ENCODE data around the gene RAB5B. TPM values are rescaled to one million over a fixed set of nuclear protein-coding genes. Genes with fewer than 3 reads are reported as not detected.

Gene RAB5B
- 100 to 1,000 TPM; 149 to 175 (median 158) TPM for polyA plus RNA-seq (ENCODE audit: insufficient read length in 3 of 3)
- long read RNA-seq, donor 1, full-length matches to known transcripts = 53 of 113 reads
- long read RNA-seq, donor 1, partial matches to known transcripts = 60 of 113 reads
- long read RNA-seq, donor 1, other reads (novel, unspliced or antisense) = 0 of 113 reads
- long read RNA-seq, donor 2, full-length matches to known transcripts = 47 of 155 reads
- long read RNA-seq, donor 2, partial matches to known transcripts = 102 of 155 reads
- long read RNA-seq, donor 2, other reads (novel, unspliced or antisense) = 6 of 155 reads
- long read RNA-seq, donor 3, full-length matches to known transcripts = 55 of 158 reads
- long read RNA-seq, donor 3, partial matches to known transcripts = 103 of 158 reads
- long read RNA-seq, donor 3, other reads (novel, unspliced or antisense) = 0 of 158 reads
- long read RNA-seq, donor 4, full-length matches to known transcripts = 36 of 107 reads
- long read RNA-seq, donor 4, partial matches to known transcripts = 71 of 107 reads
- long read RNA-seq, donor 4, other reads (novel, unspliced or antisense) = 0 of 107 reads
- long read RNA-seq, donor 5, full-length matches to known transcripts = 27 of 62 reads
- long read RNA-seq, donor 5, partial matches to known transcripts = 35 of 62 reads
- long read RNA-seq, donor 5, other reads (novel, unspliced or antisense) = 0 of 62 reads
- long read RNA-seq, donor 6, full-length matches to known transcripts = 49 of 131 reads
- long read RNA-seq, donor 6, partial matches to known transcripts = 76 of 131 reads
- long read RNA-seq, donor 6, other reads (novel, unspliced or antisense) = 6 of 131 reads
- long read RNA-seq, donor 7, full-length matches to known transcripts = 70 of 267 reads
- long read RNA-seq, donor 7, partial matches to known transcripts = 197 of 267 reads
- long read RNA-seq, donor 7, other reads (novel, unspliced or antisense) = 0 of 267 reads
- long read RNA-seq, donor 8, full-length matches to known transcripts = 31 of 79 reads
- long read RNA-seq, donor 8, partial matches to known transcripts = 48 of 79 reads
- long read RNA-seq, donor 8, other reads (novel, unspliced or antisense) = 0 of 79 reads
- long read RNA-seq, donor 9, full-length matches to known transcripts = 80 of 217 reads
- long read RNA-seq, donor 9, partial matches to known transcripts = 130 of 217 reads
- long read RNA-seq, donor 9, other reads (novel, unspliced or antisense) = 7 of 217 reads
- long read RNA-seq, donor 10, full-length matches to known transcripts = 39 of 159 reads
- long read RNA-seq, donor 10, partial matches to known transcripts = 120 of 159 reads
- long read RNA-seq, donor 10, other reads (novel, unspliced or antisense) = 0 of 159 reads
- long read RNA-seq, donor 11, full-length matches to known transcripts = 34 of 77 reads
- long read RNA-seq, donor 11, partial matches to known transcripts = 43 of 77 reads
- long read RNA-seq, donor 11, other reads (novel, unspliced or antisense) = 0 of 77 reads
- long read RNA-seq, donor 12, full-length matches to known transcripts = 54 of 197 reads
- long read RNA-seq, donor 12, partial matches to known transcripts = 135 of 197 reads
- long read RNA-seq, donor 12, other reads (novel, unspliced or antisense) = 8 of 197 reads
- long read RNA-seq, donor 13, full-length matches to known transcripts = 26 of 58 reads
- long read RNA-seq, donor 13, partial matches to known transcripts = 32 of 58 reads
- long read RNA-seq, donor 13, other reads (novel, unspliced or antisense) = 0 of 58 reads
- long read RNA-seq, donor 14 = 0 reads
- long read RNA-seq, donor 15, full-length matches to known transcripts = 64 of 181 reads
- long read RNA-seq, donor 15, partial matches to known transcripts = 117 of 181 reads
- long read RNA-seq, donor 15, other reads (novel, unspliced or antisense) = 0 of 181 reads
- long read RNA-seq, donor 16, full-length matches to known transcripts = 64 of 194 reads
- long read RNA-seq, donor 16, partial matches to known transcripts = 130 of 194 reads
- long read RNA-seq, donor 16, other reads (novel, unspliced or antisense) = 0 of 194 reads

- DNase-seq = peak; percentile 100
Observed at GRCh38 chr12:55973599-55974307, at the start of gene RAB5B. TSS of gene RAB5B (plus strand) at chr12:55974078. CDS start at chr12:55986961, 12,883 bp downstream.

GRCh38 chr12:55925371-55925770, 48.5 kb upstream of the RAB5B start:
- DNase-seq = no peak

- DNase-seq = no peak
Observed at GRCh38 chr12:55925870-55926737, 47.8 kb upstream of the RAB5B start.

GRCh38 chr12:55926738-55927587, 46.9 kb upstream of the RAB5B start:
- DNase-seq = peak; percentile 94

GRCh38 chr12:55927588-55928502, 46.0 kb upstream of the RAB5B start, which contains the start of gene PYM1:
TSS of gene PYM1 (minus strand) at chr12:55927894. CDS start at chr12:55927761, 133 bp downstream.
- peak; percentile 59 for DNase-seq

GRCh38 chr12:55929306-55929791, 44.5 kb upstream of the RAB5B start:
- DNase-seq = no peak

- peak; percentile 53 for DNase-seq
Observed at GRCh38 chr12:55930771-55931316, 43.0 kb upstream of the RAB5B start, which contains the start of gene DGKA. TSS of gene DGKA (plus strand) at chr12:55931162. CDS start at chr12:55936504, 5,342 bp downstream.

- DNase-seq = no peak
Observed at GRCh38 chr12:55931317-55931779, 42.5 kb upstream of the RAB5B start.

- no peak for DNase-seq
Observed at GRCh38 chr12:55931780-55932550, 41.9 kb upstream of the RAB5B start.

GRCh38 chr12:55932551-55932910, 41.3 kb upstream of the RAB5B start:
- DNase-seq = no peak

GRCh38 chr12:55933169-55933798, 40.6 kb upstream of the RAB5B start:
- no peak for DNase-seq

GRCh38 chr12:55933799-55934742, 39.8 kb upstream of the RAB5B start:
- no peak for DNase-seq

GRCh38 chr12:55934773-55935172, 39.1 kb upstream of the RAB5B start:
- no peak for DNase-seq
